ENCODE measurements around the gene VSIG10L. TPM values are rescaled to one million over a fixed set of nuclear protein-coding genes. Genes with fewer than 3 reads are reported as not detected.

The VSIG10L gene
- total RNA-seq, result under 1 TPM; 0.62 to 0.94 TPM

- POLR2A ChIA-PET, result interaction anchor here (0.5 to 2.7 kb wide), 3 partner anchors 31 to 83 kb away, joined by 4 to 12 read pairs (median 8); partner anchors contain the start of gene NKG7
- Mint-ChIP-seq H3K27ac (peak within 1 kb of the TSS; percentile 39), H3K4me1 (peaks cover 18% of the 10 kb centered on the region), H3K4me3 (peak within 1 kb of the TSS; percentile 23), H3K9me3 (no peaks in the 10 kb centered on the region), H3K36me3 (peaks cover 5% of the 10 kb centered on the region), H3K27me3 (peaks cover 10% of the 10 kb centered on the region)
- ATAC-seq (ENCODE audit: low read depth) (no peak), DNase-seq (no peak)
These were observed at the start of gene VSIG10L for GRCh38 chr19:51341976-51342580. TSS of gene VSIG10L (minus strand) at chr19:51342139. CDS start at chr19:51342124, 15 bp downstream.

- Mint-ChIP-seq H3K4me1 (peaks cover 35% of the 10 kb centered on the region), H3K36me3 (no peaks in the 10 kb centered on the region), H3K4me3 (no peak overlapping the region), H3K27ac (peak overlapping the region; percentile 84), H3K9me3 (no peaks in the 10 kb centered on the region), H3K27me3 (no peaks in the 10 kb centered on the region)
- POLR2A ChIA-PET, result no interaction called here
- ATAC-seq (ENCODE audit: low read depth) (no peak), DNase-seq (no peak)
These were observed 49.2 kb upstream of the VSIG10L start for GRCh38 chr19:51391073-51391611.

DNA sequence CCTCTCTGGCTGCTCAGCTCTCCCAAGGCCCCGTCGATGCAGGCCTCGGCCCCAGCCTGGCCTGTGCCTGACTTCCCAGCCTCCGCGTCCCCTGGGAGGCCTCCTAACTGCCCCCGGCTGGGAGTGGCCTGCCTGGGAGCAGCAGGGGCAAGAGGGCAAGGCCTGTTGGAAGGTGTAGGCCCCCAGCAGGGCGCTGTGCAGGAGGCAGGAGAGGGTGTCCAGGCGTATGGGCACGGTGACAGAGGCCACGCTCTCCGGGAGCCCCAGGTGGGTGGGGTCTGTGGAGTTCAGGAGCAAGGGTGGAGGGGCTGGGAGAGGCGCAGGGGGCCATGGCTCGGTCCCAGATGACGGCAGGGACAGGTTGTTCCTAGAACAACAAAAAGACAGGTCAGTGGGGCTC, 47.2 kb upstream of the VSIG10L start:
- no peak for DNase-seq
- no peak overlapping the region for H3K27ac Mint-ChIP-seq
- H3K4me1 Mint-ChIP-seq, result peaks cover 24% of the 10 kb centered on the region
- no peaks in the 10 kb centered on the region for H3K36me3 Mint-ChIP-seq
- ATAC-seq (ENCODE audit: low read depth), result no peak
- H3K9me3 Mint-ChIP-seq, result no peaks in the 10 kb centered on the region
- H3K4me3 Mint-ChIP-seq, result no peak overlapping the region
- no peaks in the 10 kb centered on the region for H3K27me3 Mint-ChIP-seq
- POLR2A ChIA-PET, result no interaction called here

DNA sequence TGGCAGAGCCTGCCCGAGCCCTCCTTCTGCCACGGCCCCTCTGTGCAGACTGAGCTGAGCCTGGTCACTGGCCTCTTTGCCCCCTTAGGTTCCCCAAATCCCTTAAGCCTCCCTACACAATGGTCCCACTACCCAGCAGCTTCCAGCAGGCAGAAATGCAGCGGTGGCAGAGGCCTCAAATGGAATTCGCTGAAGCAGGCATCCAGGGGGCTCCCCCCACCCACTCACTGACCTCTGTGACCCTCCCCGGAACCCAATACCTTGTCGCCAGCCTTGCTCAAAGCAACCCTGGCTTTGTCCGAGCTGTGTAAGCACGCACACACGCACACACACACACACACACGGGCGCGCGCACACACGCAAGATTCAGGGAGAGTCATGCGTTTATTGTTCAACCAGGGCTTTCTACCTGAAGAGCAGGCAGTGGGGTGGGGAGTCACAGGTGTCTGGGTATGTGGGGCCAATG, 46.0 kb upstream of the VSIG10L start, which contains the start of gene LIM2:
Gene LIM2 (minus strand): TSS at position 51 of the 466 bp plus-strand sequence. CDS start 531 bp downstream, outside the sequence.
- ATAC-seq (ENCODE audit: low read depth), result no peak
- POLR2A ChIA-PET, result interaction anchor here (1.4 kb wide), 1 partner anchor 20 kb away, joined by 3 read pairs; no protein-coding TSS in a partner anchor

GRCh38 chr19:51386882-51387520, 45.1 kb upstream of the VSIG10L start:
- H3K27me3 Mint-ChIP-seq, result no peaks in the 10 kb centered on the region
- no peak overlapping the region for H3K27ac Mint-ChIP-seq
- no peak overlapping the region for H3K4me3 Mint-ChIP-seq
- no peak for ATAC-seq (ENCODE audit: low read depth)
- DNase-seq, result no peak
- H3K9me3 Mint-ChIP-seq, result no peaks in the 10 kb centered on the region
- H3K4me1 Mint-ChIP-seq, result peaks cover 18% of the 10 kb centered on the region
- H3K36me3 Mint-ChIP-seq, result no peaks in the 10 kb centered on the region
- POLR2A ChIA-PET, result no interaction called here

More for the DNA sequence above, 46.0 kb upstream of the VSIG10L start, which contains the start of gene LIM2:
- DNase-seq, result no peak
- H3K4me3 Mint-ChIP-seq, result no peak within 1 kb of the TSS
- H3K4me1 Mint-ChIP-seq, result peaks cover 20% of the 10 kb centered on the region
- H3K9me3 Mint-ChIP-seq, result no peaks in the 10 kb centered on the region
- peak within 1 kb of the TSS; percentile 50 for H3K27ac Mint-ChIP-seq
- no peaks in the 10 kb centered on the region for H3K36me3 Mint-ChIP-seq
- H3K27me3 Mint-ChIP-seq, result no peaks in the 10 kb centered on the region

DNA sequence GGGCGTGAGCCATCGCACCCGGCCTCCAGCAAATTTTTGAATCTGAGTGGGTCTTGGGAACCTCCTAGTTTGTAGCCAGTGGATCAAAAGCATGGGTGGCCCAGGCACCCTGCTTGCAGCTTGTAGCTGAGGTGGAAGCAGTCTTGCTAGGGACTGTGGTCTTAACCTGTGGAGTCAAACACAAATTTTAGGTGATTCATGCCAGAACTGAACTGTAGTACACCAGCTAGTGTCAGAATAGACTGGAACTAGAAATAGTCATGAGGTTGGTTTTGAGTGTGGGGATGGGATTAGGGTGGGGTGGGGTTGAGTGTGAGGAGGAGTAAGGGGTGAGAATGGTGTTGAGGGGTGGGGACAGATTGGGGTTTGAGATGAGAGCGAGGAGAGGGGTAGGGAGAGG, 40.1 kb upstream of the VSIG10L start:
- Mint-ChIP-seq H3K4me1 (peaks cover 12% of the 10 kb centered on the region), H3K27ac (no peak overlapping the region), H3K36me3 (peaks cover 1% of the 10 kb centered on the region), H3K9me3 (peaks cover 6% of the 10 kb centered on the region), H3K4me3 (no peak overlapping the region), H3K27me3 (no peaks in the 10 kb centered on the region)
- DNase-seq, result no peak
- ATAC-seq (ENCODE audit: low read depth), result no peak
- POLR2A ChIA-PET, result interaction anchor here (1.0 kb wide), 1 partner anchor 14 kb away, joined by 5 read pairs; no protein-coding TSS in a partner anchor

DNA sequence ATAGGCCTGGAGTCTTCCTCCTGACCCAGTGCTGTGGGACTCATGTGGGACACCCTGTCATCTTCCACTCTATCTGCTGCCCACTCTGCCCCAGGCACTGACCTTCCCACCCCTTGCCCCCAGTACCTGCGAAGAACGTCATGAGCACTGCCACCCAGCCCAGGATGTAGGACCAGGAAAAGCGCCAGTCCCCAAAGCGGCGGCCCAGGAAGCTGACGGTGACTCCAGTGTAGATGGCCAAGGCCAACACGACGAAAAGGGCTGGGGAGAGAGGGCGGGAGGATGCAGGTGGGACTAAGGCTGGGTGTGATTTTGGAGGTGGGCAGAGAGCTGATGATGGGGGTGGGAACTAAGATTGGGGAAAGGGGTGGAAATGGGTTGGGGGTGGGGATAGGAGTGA, 38.4 kb upstream of the VSIG10L start:
- H3K27ac Mint-ChIP-seq, result peak overlapping the region; percentile 38
- ATAC-seq (ENCODE audit: low read depth), result no peak

DNA sequence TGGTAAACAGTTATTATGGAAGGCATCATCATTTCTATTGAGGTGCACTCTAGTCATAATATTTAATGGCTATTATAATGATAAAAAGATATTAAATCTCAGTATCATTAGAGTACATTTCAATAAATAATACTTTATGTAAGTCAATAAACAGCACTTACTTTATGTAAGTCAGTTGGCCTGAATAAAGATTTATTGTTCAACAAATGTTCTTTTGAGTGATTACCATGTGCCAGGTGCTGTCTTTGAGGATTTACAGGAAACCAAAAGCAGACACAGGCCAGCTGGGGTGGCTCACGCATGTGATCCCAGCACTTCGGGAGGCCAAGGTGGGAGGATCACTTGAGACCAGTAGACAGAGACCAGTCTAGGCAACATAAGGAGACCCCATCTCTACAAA, 35.5 kb upstream of the VSIG10L start:
- no peak for DNase-seq
- peaks cover 51% of the 10 kb centered on the region for H3K4me1 Mint-ChIP-seq
- H3K4me3 Mint-ChIP-seq, result no peak overlapping the region
- ATAC-seq (ENCODE audit: low read depth), result no peak
- H3K27me3 Mint-ChIP-seq, result no peaks in the 10 kb centered on the region
- no peak overlapping the region for H3K27ac Mint-ChIP-seq
- peaks cover 5% of the 10 kb centered on the region for H3K36me3 Mint-ChIP-seq
- H3K9me3 Mint-ChIP-seq, result peaks cover 6% of the 10 kb centered on the region
- POLR2A ChIA-PET, result interaction anchor here (0.7 to 2.0 kb wide), 2 partner anchors 9 to 31 kb away, joined by 3 to 5 read pairs; partner anchors contain the start of gene CLDND2

More for the DNA sequence above, 38.4 kb upstream of the VSIG10L start:
- H3K4me3 Mint-ChIP-seq, result no peak overlapping the region
- no peak for DNase-seq
- POLR2A ChIA-PET, result no interaction called here
- no peaks in the 10 kb centered on the region for H3K27me3 Mint-ChIP-seq
- peaks cover 2% of the 10 kb centered on the region for H3K36me3 Mint-ChIP-seq
- H3K9me3 Mint-ChIP-seq, result peaks cover 6% of the 10 kb centered on the region
- H3K4me1 Mint-ChIP-seq, result peaks cover 24% of the 10 kb centered on the region

DNA sequence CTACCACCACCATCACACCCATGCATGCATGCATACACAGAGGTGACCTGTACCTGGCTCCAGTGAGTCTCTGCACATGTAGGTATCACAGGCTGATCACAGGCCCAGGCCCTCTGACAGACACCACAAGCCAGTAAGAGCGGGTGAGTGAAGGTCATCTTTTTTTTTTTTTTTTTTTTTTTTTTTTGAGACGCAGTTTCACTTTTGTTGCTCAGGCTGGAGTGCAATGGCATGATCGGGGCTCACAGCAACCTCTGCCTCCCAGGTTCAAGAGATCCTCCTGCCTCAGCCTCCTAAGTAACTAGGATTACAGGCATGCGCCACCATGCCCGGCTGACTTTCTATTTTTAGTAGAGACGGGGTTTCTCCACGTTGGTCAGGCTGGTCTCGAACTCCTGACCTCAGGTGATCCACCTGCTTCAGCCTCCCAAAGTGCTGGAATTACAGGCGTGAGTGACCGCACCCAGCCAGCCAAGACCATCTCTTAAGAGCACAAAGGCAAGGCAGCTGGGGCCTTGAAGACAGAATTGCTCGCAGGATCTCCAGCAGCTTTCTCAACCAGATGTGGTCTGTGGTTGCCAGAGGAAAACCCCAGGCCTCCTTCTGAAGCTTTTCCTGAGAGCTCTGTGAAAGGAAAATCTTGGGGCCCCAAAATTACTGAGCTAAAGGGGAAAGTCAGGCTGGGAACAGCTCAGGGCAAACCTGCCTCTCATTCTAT, 33.7 kb upstream of the VSIG10L start:
- POLR2A ChIA-PET, result interaction anchor here (1.0 to 1.5 kb wide), 3 partner anchors 8 to 36 kb away, joined by 3 to 11 read pairs (median 4); no protein-coding TSS in a partner anchor
- Mint-ChIP-seq H3K4me1 (peaks cover 58% of the 10 kb centered on the region), H3K4me3 (peak overlapping the region; percentile 76), H3K27ac (peak overlapping the region; percentile 90), H3K9me3 (peaks cover 4% of the 10 kb centered on the region), H3K27me3 (no peaks in the 10 kb centered on the region), H3K36me3 (peaks cover 8% of the 10 kb centered on the region)
- ATAC-seq (ENCODE audit: low read depth), result no peak
- peak; percentile 51 for DNase-seq

DNA sequence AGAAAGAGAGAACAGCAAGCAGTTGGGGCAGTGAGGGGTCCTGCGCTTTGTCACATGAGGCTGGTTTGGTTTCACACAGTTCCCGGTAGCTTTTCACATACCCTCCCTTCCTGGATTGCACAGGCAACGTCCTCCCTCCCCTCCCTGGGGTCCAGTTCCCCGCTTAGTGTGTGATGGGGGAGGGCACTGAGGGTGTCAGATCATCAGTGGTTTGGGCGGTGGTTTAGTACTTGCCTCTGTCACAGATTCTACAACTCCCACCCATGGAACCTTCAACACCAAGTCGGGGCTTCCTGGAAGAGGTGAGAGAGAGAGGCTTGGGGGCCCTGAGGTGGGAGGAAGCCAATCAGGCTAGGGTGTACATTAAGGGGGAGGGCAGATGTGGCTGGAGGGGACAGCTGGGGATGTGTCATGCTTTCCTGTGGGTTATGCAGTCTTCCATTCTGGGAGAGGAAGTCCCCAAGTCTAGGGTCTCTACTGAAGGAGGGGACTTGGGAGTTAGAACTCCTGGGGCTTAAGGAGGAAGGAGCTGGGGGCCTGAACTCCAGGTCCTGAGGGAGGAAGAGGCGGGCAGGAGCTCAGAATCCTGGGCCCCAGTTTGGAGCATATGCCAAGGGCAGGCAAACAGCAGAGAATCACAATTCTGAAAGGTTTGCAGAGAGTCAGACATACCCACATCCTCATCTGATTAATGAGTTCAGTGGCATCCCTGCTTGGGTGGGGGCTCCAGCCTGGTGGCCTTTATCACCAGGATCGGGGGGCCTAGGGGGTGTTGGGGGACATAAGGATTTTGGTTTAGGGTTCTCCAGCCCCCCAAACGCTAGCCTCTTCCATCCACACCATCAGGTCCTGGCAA, 30.9 kb upstream of the VSIG10L start, which contains the start of gene NKG7:
Gene NKG7 (minus strand): TSS at position 6 of the 856 bp plus-strand sequence. CDS start 119 bp downstream, outside the sequence.
- POLR2A ChIA-PET, result interaction anchor here (0.6 to 6.4 kb wide), 10 partner anchors 10 to 69 kb away, joined by 3 to 85 read pairs (median 5); partner anchors contain the start of gene VSIG10L
- Mint-ChIP-seq H3K27me3 (no peaks in the 10 kb centered on the region), H3K4me3 (peak within 1 kb of the TSS; percentile 85), H3K27ac (peak within 1 kb of the TSS; percentile 99), H3K9me3 (no peaks in the 10 kb centered on the region), H3K4me1 (peaks cover 65% of the 10 kb centered on the region), H3K36me3 (peaks cover 13% of the 10 kb centered on the region)
- ATAC-seq (ENCODE audit: low read depth) (peak; percentile 84), DNase-seq (peak; percentile 79)

DNA sequence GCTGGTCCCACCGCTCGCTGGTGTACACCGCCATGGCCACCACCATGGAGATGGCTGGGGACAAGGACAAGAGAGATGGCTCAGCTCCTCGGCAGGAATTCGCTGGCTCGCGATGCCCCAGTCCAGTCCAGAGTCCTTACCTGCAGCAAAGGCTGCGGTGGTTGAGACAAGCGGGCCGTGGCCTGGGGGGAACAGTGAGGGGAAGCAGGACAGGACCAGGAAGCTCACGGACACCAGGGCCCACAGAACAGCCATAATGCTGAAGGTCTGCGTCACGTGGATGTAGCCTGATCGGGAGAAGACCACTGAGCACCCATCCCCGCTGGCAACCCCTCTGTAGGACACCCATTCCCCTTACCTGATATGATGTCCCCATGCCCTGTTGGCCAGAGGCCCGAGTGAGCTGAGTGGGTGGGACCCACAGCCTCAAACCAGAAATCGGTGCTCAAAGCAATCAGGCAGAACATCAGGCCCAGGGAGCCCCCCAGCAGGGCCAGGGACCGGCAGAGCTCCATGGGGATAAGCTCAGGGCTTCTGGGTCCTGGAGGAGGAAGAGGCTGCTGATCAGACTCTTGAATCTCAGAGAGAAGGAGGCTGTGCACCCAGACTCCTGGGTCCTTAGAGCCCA, 30.2 kb upstream of the VSIG10L start:
- peaks cover 65% of the 10 kb centered on the region for H3K4me1 Mint-ChIP-seq
- peak overlapping the region; percentile 99 for H3K27ac Mint-ChIP-seq
- H3K36me3 Mint-ChIP-seq, result peaks cover 13% of the 10 kb centered on the region
- ATAC-seq (ENCODE audit: low read depth) (no peak), DNase-seq (no peak)
- H3K9me3 Mint-ChIP-seq, result no peaks in the 10 kb centered on the region
- POLR2A ChIA-PET, result interaction anchor here (0.7 to 6.4 kb wide), 11 partner anchors 9 to 69 kb away, joined by 3 to 85 read pairs (median 5); partner anchors contain the start of gene VSIG10L
- peak overlapping the region; percentile 85 for H3K4me3 Mint-ChIP-seq
- H3K27me3 Mint-ChIP-seq, result no peaks in the 10 kb centered on the region

Measured in activated naive CD8-positive, alpha-beta T cell treated with anti-CD3 and anti-CD28 coated beads, Interleukin-2, amount 10 ng/mL, durations not matched to agents 7 days and 5 days (primary cell).